Heart right ventricle (tissue), 16 donors: ENCODE results near the gene FRMPD3. TPM values are rescaled to one million over a fixed set of nuclear protein-coding genes. Genes with fewer than 3 reads are reported as not detected.
A peak's percentile ranks its signal among the peaks of the same experiment; 100 is the strongest.

Experiments used
- ATAC-seq, 8 donors: fragments of 200-7000 bp; cut with Tn5 transposase; one replicate each; pipeline ENCODE4 v1.9.1; 2020; ENCODE audit warnings: mild to moderate bottlenecking in 8 of 8, moderate library complexity in 8 of 8, moderate number of reproducible peaks in 1 of 8
- DNase-seq, 2 donors: peaks; one replicate each; pipeline ENCODE4 v3.0.0-alpha.2; 2020
- H3K27ac ChIP-seq, 10 donors: fragments of 200-600 bp; sonication (generic) in 2 of 10; one replicate each; pipeline versions ENCODE4 v1.5.0 to v1.8.0; 2020 to 2022; ENCODE audit warnings: mild to moderate bottlenecking in 3 of 10
- H3K27me3 ChIP-seq, 7 donors: fragments of 200-600 bp; one replicate each; pipeline ENCODE4 v1.8.0; 2021 to 2022; ENCODE audit warnings: mild to moderate bottlenecking in 2 of 7
- H3K36me3 ChIP-seq, 9 donors: fragments of 200-600 bp; sonication (generic) in 1 of 9; one replicate each; pipeline versions ENCODE4 v1.5.0 to v1.8.0; 2020 to 2022; ENCODE audit warnings: mild to moderate bottlenecking in 2 of 9
- H3K4me1 ChIP-seq, 9 donors: fragments of 200-600 bp; sonication (generic) in 1 of 9; one replicate each; pipeline versions ENCODE4 v1.5.0 to v1.8.0; 2020 to 2022; ENCODE audit warnings: mild to moderate bottlenecking in 4 of 9
- H3K4me3 ChIP-seq, 10 donors: fragments of 200-600 bp; sonication (generic) in 2 of 10; one replicate each; pipeline versions ENCODE4 v1.5.0 to v1.8.0; 2020 to 2022; ENCODE audit warnings: mild to moderate bottlenecking in 7 of 10, moderate library complexity in 2 of 10
- H3K9me3 ChIP-seq, 11 donors: fragments of 200-600 bp in 10 of 11; sonication (generic) in 2 of 11; one replicate each; pipeline versions ENCODE4 v1.5.0 to v1.8.0; 2013 to 2022; ENCODE audit warnings: mild to moderate bottlenecking in 2 of 11, control low read depth in 1 of 11, moderate library complexity in 1 of 11
- CTCF ChIP-seq, 9 donors: fragments of 200-600 bp; sonication (generic) in 2 of 9; IDR thresholded peaks; one replicate each; pipeline versions ENCODE4 v1.5.0 to v1.8.0; 2021 to 2022; ENCODE audit warnings: antibody characterized with exemption in 9 of 9, mild to moderate bottlenecking in 5 of 9, moderate library complexity in 1 of 9
- WGBS, 2 donors: extraction: QIAGEN DNeasy Blood & Tissue Kit; methylation state at CpG; one replicate each; pipeline ENCODE4 v1.1.7; 2013; ENCODE audit warnings: inconsistent platforms in 1 of 2; 5-methylcytosine and 5-hydroxymethylcytosine counted together
- intact Hi-C, 10 donors: fragments of 100-400 bp; cut with DNase I; formaldehyde crosslinking; loops; one replicate each; pipeline versions ENCODE4 v1.11.1 to v1.14.2; 2022
- polyA plus RNA-seq, 2 donors: library from polyadenylated mRNA; stranded (reverse); fragments of 200-250 nt; gene quantifications; one replicate each; pipeline ENCODE4 v1.2.3, GENCODE V29; 2013
- total RNA-seq, 10 donors: library from RNA; stranded (reverse); fragmentation: NEBNext Ultra II Directional in 3 of 10; extraction: Animal tissue kit (Norgen Biotek cat#: 25700) in 3 of 10; gene quantifications; one replicate each; pipeline versions ENCODE4 v1.2.1 to v1.2.4, GENCODE V29; 2021 to 2023
- donor health status: Arrhythmogenic right ventricular cardiomyopathy.
- donor health status: ischemic (EF 13 %, LVEDD 7.1; RV severe dilation, severe dysfunction).
- donor health status: healthy with polysubstance abuse.
- donor health status: DM: no; HTN: yes; CAD: no.
- donor health status: DM: no; HTN: no; CAD: no.
- donor health status: ischemic (EF 25% LVEDD 6.9; RV normal size, moderate dysfunction).
- donor health status: ischemic (EF 25% LVEDD 5.7; RV mildly dilated, moderate dysfunction).
- donor health status: healthy.
- donor health status: DM: yes; HTN: yes; CAD: no.
- donor health status: Ischemic cardiomyopathy.
- donor health status: ischemic (EF 35%, LVEDD 5.7; RV mildly dilated, moderate dysfunction).
- donor health status: nonischemic (EF 11% LVEDD 7.7; RV severe dilation, severe dysfunction).
- donor health status: DM: yes; HTN: yes; CAD: no.
- donor health status: PGD.
- donor health status: ischemic (EF 29% LVEDD 5.4; RV normal size, mild dysfunction).
- donor health status: nonischemic (EF 23%, LVEDD 6.1; RV moderate dilation, normal function).

FRMPD3 gene
- total and polyA plus RNA-seq, 12 donors = 0.02 to 0.14 (median 0.05) TPM; not detected in 8

- TF ChIP-seq CTCF (IDR thresholded peaks at IDR 0.05) = peak in 2 of 9 donors; percentile 7 to 8
- no peak for ATAC-seq
- H3K27ac ChIP-seq = no peak overlapping the region
- intact Hi-C loops = no loop called here
- WGBS, 2 donors = 54 to 59% methylated on average over 6 of the region's 6 CpGs
- H3K9me3 ChIP-seq = no peaks in the 10 kb centered on the region
- no peak overlapping the region for H3K4me3 ChIP-seq
- H3K36me3 ChIP-seq = no peaks in the 10 kb centered on the region
- peaks cover 0 to 46% (median 0%) of the 10 kb centered on the region in 7 donors for H3K27me3 ChIP-seq
- DNase-seq = no peak
- no peaks in the 10 kb centered on the region for H3K4me1 ChIP-seq
Observed at GRCh38 chrX:107485013-107485412, 35.6 kb downstream of the FRMPD3 start.

GRCh38 chrX:107493141-107493540, 43.7 kb downstream of the FRMPD3 start:
- TF ChIP-seq CTCF (IDR thresholded peaks at IDR 0.05) = no peak
- DNase-seq (no peak), ATAC-seq (no peak)
- Histone ChIP-seq H3K4me1 (no peaks in the 10 kb centered on the region), H3K27me3 (peaks cover 0 to 51% (median 0%) of the 10 kb centered on the region in 7 donors), H3K4me3 (no peak overlapping the region), H3K9me3 (no peaks in the 10 kb centered on the region), H3K27ac (no peak overlapping the region), H3K36me3 (no peaks in the 10 kb centered on the region)
- WGBS, 2 donors = 90 to 94% methylated on average over 2 of the region's 2 CpGs
- intact Hi-C loops = no loop called here

- no peak for TF ChIP-seq CTCF (IDR thresholded peaks at IDR 0.05)
- peaks cover 0 to 52% (median 0%) of the 10 kb centered on the region in 7 donors for H3K27me3 ChIP-seq
- no peaks in the 10 kb centered on the region for H3K9me3 ChIP-seq
- ATAC-seq (no peak), DNase-seq (no peak)
- WGBS, 2 donors = 59 to 61% methylated on average over 3 of the region's 3 CpGs
- no peaks in the 10 kb centered on the region for H3K4me1 ChIP-seq
- intact Hi-C loops = no loop called here
- no peaks in the 10 kb centered on the region for H3K36me3 ChIP-seq
- no peak overlapping the region for H3K27ac ChIP-seq
- H3K4me3 ChIP-seq = no peak overlapping the region
Observed at GRCh38 chrX:107496786-107497185, 47.3 kb downstream of the FRMPD3 start.

Other genes starting within 250 kb of the FRMPD3 start
- 1 to 10 TPM in 5 of 10 donors, under 1 TPM in 4, not detected in 1; 0.23 to 2.8 (median 1.1) TPM for gene NUP62CL, start 243.2 kb upstream of the FRMPD3 start, total RNA-seq
- under 1 TPM; 0.51 to 0.55 TPM for gene NUP62CL, start 243.2 kb upstream of the FRMPD3 start, polyA plus RNA-seq
- not detected for gene DNAAF6, start 243.0 kb upstream of the FRMPD3 start, total RNA-seq
- not detected for gene DNAAF6, start 243.0 kb upstream of the FRMPD3 start, polyA plus RNA-seq
- gene PRPS1, start 178.9 kb downstream of the FRMPD3 start, total RNA-seq = 10 to 100 TPM; 19.5 to 31.6 (median 27.5) TPM
- gene PRPS1, start 178.9 kb downstream of the FRMPD3 start, polyA plus RNA-seq = 10 to 100 TPM in 1 of 2 donors, 1 to 10 TPM in 1; 4.9 to 26.1 TPM